Stimulated activated CD8-positive, alpha-beta memory T cell treated with anti-CD3 and anti-CD28 coated beads, Interleukin-4, amount 100 ng/mL, for 24 hours (primary cell): ENCODE data around the gene SRSF7.
"Not testable (repeated sequence)": the region's sequence is repeated elsewhere in the genome, so short reads cannot be mapped to it uniquely, and the experiment has no call there.

Experiments
- DNase-seq: peaks from one replicate; pipeline ENCODE4 v3.0.0-alpha.2; 2020; ENCODE audit warnings: low read depth

The SRSF7 gene

GRCh38 chr2:38750891-38751595 lies at the start of gene SRSF7:
Gene SRSF7, minus strand, starts transcription at chr2:38751361. Its CDS starts 105 bp downstream, at chr2:38751256.
- peak; percentile 92 for DNase-seq

- no peak for DNase-seq
These were observed 46.8 kb upstream of the SRSF7 start for GRCh38 chr2:38797953-38798352.

GRCh38 chr2:38797250-38797676 lies 46.1 kb upstream of the SRSF7 start:
- DNase-seq = no peak

DNA sequence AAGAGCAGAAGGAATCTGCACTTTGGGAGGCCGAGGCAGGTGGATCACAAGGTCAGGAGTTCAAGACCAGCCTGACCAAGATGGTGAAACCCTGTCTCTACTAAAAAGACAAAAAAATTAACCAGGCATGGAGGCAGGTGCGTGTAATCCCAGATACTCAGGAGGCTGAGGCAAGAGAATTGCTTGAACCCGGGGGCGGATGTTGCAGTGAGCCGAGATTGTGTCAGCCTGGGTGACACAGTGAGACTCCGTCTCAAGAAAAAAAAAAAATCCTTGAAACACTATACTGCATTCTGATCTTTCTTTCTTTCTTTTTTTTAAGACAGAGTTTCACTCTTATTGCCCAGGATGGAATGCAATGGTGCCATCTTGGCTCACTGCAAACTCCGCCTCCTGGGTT lies 43.9 kb upstream of the SRSF7 start:
- not testable (repeated sequence) for DNase-seq

GRCh38 chr2:38794235-38794946 lies 43.2 kb upstream of the SRSF7 start:
- no peak for DNase-seq

GRCh38 chr2:38793511-38793910 lies 42.4 kb upstream of the SRSF7 start:
- DNase-seq = no peak

- DNase-seq = no peak
These were observed 41.6 kb upstream of the SRSF7 start for GRCh38 chr2:38792751-38793150.

DNA sequence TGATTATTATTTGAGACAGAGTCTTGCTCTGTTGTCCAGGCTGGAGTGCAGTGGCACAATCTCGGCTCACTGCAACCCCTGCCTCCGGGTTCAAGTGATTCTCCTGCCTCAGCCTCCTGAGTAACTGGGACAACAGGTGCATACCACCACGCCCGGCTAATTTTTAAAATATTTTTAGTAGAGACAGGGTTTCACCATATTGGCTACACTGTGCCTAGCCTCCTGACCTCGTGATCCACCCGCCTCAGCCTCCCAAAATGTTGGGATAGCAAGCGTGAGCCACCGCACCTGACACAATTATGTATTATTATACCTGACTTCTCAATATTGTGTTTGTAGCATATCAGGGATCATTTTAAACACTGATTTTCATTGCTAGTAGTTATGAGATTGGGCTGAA lies 41.2 kb upstream of the SRSF7 start:
- not testable (repeated sequence) for DNase-seq

DNA sequence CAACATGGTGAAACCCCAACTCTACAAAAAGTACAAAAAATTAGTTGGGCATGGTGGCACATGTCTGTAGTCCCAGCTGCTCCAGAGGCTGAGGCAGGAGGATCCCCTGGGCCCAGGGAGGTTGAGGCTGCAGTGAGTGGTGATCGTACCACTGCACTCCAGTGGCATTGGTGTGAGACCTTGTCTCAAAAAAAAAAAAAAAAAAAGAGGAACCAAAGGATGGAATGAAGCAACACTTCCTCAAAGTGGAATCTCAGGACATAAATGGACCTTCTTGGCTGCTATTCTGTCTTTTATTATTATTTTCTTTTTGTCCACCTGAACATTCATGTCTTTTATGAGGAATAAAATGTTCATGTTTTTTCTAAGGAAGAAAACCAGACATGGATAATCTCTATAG lies 40.6 kb upstream of the SRSF7 start:
- no peak for DNase-seq

GRCh38 chr2:38789691-38790090 lies 38.5 kb upstream of the SRSF7 start:
- DNase-seq = no peak

- no peak for DNase-seq
These were observed 37.1 kb upstream of the SRSF7 start for GRCh38 chr2:38788306-38788705.

GRCh38 chr2:38783586-38783985 lies 32.4 kb upstream of the SRSF7 start:
- DNase-seq = no peak

DNA sequence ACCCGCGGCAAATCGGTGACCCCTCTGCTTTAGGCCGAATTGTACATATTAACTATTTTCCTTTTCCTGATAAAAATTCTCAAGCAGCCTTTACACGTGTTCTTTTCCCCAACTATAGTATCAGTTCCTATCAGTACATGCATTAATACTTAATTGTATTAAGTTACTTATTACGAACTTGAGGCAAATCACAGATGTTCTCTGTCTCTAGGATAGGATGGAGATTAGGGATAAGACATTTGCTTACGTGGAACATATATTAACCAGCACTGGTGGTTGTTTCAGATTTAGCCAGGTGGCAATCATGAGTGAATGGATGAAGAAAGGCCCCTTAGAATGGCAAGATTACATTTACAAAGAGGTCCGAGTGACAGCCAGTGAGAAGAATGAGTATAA lies 27.5 kb upstream of the SRSF7 start:
- DNase-seq = no peak

- no peak for DNase-seq
These were observed 25.4 kb upstream of the SRSF7 start for GRCh38 chr2:38776531-38776930.

DNA sequence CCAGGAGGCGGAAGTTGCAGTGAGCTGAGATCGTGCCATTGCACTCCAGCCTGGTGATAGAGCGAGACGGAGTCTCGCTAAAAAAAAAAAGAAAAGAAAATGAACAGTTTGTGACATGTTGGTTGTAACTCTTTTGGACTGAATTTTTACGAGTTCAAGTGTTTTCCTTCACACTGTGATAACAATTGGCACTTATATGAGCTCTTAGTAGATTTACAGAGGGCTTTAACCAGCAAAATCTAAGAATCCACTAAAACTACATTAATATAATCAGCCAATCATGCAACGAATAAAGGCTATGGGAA lies 24.7 kb upstream of the SRSF7 start:
- no peak for DNase-seq

DNA sequence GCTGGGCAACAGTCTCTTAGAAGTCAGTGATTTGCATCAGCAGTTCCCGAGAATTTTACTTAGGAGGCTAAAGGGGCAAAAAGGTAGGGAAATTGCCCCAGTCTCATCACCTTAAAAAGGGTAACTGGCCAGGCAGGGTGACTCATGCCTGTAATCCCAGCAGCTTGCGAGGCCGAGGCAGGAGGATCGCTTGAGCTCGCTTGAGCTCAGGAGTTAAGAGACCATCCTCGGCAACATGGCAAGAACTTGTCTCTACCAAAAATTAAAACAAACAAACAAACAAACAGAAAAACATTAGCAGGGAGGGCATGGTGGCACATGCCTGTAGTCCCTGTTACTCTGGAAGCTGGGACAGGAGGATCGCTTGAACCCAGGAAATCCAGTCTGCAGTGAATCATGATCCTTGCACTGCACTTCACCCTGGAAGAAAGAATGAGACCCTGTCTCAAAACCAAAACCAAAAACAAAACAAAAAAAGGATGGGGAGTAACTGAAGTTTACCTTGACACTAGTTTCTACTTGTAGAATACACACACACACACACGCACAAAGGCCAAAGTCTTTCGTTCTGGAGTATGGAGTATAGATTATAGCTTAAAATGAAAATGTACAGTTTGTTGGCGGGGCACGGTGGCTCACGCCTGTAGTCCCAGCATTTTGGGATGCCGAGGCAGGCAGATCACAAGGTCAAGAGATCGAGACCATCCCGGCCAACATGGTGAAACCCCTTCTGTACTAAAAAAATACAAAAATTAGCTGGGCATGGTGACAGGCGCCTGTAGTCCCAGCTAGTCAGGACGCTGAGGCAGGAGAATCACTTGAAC lies 24.1 kb upstream of the SRSF7 start:
- no peak for DNase-seq

GRCh38 chr2:38771632-38772031 lies 20.5 kb upstream of the SRSF7 start:
- no peak for DNase-seq

GRCh38 chr2:38765551-38765950 lies 14.4 kb upstream of the SRSF7 start:
- DNase-seq = no peak

- no peak for DNase-seq
These were observed 14.0 kb upstream of the SRSF7 start for GRCh38 chr2:38765149-38765548.

DNA sequence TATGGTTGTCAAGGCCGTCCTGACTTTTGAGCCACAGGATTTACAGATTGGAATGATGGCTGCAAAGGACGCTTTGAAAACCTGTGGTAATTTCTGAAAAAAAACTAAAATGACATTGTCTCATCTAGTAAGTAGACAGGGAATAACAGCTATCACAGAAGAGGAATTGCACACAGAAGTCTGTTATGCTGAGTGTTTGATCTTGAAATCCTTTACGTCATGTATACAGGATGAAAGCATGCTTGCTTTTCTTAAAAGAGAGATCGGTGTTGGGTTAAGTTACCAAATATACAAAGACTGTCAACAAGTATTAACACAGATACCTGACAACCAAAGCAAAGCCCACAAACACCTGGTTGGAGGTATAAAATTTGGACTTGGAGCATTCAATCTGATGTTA lies 12.6 kb upstream of the SRSF7 start:
- no peak for DNase-seq

DNA sequence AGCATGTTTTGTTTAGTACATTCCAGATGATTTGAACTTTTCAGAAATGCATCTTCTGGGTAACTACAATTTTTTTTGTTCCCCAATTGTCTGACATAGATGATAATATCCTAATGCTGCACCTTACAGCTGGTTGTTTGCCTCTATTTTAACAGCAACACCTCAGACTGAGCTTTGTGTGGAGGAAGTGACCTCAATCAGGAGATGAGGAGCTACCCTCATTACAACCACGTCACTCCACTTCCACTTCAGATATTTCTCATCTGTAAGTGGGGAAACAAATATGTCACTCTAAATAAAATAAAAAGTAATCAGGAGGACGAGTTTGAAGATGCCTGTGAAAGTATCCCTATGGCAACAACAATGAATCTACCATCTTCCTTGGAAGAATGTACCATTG lies 12.1 kb upstream of the SRSF7 start:
- no peak for DNase-seq

- DNase-seq = not testable (repeated sequence)
These were observed 4.7 kb upstream of the SRSF7 start for GRCh38 chr2:38755891-38756290.

DNA sequence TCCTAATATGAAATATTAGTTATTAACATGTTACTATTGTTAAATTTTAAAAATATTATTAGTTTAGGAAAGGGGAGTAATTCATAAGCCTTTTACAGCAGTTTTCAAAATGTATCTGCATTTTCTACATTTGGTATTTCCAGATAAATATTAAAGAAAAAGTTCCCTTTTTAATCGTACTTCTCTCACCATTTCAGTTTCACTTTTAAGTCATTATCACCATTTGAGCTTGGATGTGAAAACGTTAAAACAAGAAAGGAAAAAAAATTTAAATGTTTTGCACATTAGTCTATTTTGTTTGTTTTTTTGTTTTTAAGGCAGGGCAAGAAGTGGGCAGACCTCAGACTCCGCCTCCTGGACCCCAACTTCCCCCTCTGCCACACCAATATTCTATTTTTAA lies 3.3 kb upstream of the SRSF7 start:
- no peak for DNase-seq
